DMS153 treated with DMSO at 0.1 percent for 48 hours (cell line): ENCODE data around the gene TNNT2.

Experiments used
- DNase-seq: peaks from one replicate; lab custom pipeline; 2025; ENCODE audit not compliant: unreplicated experiment; lab: John Stamatoyannopoulos, UW

Gene TNNT2

DNA sequence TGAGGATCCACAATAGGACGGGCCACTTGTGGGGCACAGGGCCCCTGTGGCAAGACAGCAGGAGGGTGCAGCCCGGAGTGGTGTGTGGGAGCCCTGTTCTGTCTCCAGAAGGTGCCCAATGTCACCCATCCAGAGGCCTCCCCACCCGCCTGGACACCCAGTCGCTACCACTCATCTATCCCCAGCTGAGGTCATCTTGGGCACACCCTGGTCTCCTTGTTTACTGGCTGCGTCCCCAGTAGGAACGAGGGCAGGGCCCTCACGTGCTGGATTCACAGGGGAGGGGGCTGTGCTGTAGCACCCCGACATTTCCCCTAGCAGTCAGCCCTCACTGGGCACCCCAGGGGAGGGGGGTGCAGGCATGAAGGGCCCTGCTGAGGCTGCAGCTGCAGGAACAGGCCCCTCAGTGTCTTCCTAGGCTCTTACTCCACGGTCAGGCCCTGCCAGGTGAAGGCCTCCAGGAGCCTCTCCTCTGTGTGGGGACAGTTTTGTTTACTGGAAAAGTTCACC is 2.3 kb upstream of the TNNT2 start:
- DNase-seq = no peak

DNA sequence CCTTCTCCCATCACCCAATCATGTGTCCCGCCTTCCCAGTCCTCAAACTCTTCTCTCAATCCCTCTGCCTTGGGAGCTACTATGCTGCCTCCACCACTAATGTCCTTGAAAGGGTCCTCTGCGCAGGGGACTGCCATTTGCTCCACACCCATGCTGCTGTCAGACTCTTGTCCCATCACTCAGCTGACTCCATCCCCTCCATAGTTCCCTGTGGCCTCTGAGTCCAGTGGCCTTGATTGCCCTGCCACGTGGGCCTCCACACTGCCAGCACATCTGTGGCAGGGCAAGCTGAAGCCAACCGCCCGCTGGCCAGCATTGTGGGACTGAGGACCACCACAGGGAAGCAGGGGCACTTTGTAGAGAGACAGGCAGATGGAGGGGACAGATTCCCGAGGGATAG is 1.3 kb upstream of the TNNT2 start:
- no peak for DNase-seq

DNA sequence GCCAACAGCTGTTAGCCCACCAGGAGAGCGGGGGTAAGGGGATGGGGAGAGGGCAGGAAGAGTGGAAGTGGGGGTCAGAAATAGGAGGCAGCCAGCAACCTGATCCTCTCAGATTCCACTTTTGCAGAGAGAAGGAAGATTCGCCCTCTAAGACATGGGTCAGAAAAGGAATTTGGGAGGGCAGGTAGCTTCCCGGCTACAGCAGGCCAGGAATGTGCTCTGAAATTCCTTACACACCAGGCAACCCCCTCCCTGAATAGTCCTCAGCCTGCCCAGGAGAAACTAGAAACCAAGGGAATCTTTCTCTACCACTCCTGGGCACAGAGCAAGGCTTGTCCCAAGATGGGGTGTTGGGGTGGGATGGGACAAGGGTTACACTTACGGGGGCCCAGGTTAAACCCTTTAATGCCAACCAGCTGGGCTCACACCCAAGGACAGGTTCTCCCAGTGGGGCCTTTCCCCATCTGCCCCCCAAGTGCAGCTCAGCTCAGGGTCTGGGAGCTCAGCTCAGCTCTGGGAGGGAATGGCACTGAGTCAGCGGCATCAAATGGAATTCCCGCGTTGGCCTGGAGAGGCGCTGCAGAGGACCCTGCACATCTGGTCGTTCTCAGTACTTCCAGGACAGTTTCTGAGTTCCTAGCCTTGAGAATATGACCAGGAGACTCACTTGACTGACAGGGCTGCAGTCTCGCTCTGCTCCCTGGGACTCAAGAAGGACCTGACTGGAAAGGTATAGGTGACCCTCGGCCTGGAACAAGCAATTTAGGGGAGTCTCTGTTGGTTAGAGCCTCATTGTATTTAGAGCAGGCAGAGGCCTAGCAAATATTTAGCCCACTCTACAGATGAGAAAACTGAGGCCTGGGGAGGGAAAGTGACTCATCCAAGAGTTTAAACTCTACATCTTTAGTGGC is 761 bp downstream of the TNNT2 start:
- no peak for DNase-seq

DNA sequence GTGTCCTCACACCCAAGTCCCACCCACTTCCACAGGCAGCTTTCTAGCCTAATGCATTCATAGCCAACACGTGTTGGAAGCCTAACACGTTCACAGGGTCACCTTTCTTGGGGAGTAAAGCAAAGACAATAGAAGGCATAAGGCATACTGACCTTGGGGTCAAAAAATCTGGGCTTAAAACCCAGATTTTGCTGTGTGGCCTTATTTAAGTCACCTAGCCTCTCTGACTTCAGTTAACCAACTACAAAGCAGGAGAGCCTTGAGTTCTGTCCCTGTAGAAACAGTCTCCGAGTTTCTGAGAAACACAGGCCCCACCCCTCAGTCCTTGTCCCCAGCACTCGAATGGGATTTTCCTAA is 1.4 kb downstream of the TNNT2 start:
- DNase-seq = no peak

DNA sequence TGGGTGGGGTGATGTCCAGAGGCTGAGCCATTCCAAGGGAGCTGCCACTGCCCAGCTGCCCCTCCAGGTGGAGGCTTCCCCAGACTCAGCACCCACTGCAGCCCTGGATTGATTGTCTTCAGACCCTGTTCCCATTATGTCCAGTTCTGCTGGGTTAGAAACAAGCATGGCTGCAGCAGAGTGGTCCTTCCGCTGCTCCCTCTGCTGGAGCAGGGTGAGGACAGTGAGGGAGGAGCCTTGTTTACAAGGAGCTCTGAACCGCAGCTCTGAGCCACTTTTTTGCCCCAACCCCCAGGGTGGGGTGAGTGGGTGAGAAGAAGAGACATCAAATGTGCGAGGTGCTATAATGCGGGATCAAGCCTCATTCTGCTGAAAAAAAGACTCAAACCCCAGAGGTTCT is 2.3 kb downstream of the TNNT2 start:
- no peak for DNase-seq

DNA sequence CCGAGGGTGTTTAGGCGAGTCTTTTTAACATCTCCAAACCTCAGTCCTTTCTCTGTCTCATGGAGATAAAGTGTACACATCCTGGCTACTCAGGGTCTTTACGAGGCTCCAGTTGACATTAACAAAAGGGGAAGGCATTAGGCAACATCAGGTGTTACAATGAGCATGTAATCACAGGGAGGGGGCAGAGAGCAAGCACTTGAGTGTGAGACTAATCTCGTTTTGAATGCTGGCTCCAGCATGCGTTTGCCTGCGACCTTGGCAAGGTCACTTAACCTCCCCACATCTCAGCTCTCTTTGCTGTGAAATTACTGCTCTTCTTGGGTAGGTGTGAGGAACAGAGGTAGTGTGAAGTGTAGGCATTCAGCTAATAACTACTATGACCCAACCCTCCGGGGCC is 3.1 kb downstream of the TNNT2 start:
- peak; percentile 88 for DNase-seq

DNA sequence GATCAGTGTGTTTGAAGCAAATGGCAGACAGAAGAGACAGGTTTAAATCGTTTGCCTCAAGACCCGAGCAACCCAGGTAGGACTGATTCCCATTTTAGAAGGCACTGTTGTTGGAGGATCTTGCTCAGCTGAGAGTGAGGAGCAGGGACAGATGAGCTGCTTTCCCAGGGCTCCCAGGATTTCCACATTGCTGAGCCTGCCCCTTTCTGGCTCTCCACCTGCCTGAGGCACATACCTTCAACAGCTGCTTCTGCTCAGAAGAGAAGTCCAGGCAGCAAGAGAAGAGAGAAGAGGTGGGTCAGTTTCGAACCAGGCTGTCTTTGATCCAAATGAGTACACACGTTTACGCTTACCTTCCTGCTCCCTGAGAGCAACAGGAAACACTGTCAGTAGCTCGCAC is 5.7 kb downstream of the TNNT2 start:
- DNase-seq = no peak

DNA sequence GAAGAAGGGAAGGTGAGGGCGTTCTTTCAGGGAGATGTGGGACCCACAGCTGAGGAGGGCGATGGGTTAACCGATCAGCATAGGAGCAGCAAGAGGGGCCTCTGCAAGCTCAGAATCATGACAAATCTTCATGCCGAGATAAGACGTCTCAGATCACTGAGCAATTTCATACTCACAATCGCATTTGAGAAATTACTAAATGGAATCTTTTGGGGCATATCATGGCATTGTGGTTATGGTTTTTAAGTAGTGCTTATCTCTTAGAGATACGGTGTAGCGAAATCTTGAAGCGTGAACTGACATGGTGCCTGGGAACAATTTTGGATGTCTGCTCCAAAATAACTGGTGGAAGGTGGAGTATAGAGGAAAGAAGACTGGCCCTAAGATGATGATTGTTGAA is 6.2 kb downstream of the TNNT2 start:
- no peak for DNase-seq

DNA sequence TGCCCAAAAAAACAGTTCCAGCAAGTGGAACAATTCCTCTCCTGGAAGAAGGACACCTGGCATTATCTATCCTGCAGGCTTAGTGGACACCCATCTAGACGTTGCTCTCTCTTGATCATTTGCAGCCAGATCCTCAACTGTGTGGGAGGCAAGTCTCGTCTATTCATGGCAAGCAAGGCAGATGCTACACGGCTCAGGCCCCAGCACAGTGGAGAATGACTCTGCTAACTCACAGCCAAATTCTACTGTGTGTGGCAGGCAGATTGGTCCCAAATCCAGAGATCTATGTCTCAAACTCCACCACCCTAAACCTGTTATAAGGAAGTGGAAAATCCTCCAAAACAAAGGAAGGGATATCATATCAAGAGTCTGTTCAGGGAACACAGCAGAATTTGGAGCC is 7.0 kb downstream of the TNNT2 start:
- DNase-seq = no peak

DNA sequence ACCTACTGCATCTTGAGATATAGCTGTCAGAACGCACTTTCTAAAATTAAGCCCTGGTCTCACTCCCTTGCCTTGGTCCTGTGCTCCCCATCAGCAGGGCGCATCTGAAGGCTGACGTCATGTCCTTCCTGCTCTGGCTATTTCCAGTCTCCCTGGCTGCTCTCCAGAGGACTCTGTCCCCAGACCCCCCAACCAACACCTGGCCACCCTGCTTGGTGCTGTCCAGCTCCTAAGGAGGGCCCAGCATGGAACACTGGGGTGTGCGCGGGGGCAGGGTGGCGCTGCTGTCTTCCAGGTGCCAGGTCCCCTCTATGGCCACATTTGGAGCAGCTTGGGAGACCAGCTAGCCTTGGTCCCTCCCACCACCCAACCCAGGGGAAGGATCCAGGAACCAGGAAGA is 8.3 kb downstream of the TNNT2 start:
- DNase-seq = no peak

DNA sequence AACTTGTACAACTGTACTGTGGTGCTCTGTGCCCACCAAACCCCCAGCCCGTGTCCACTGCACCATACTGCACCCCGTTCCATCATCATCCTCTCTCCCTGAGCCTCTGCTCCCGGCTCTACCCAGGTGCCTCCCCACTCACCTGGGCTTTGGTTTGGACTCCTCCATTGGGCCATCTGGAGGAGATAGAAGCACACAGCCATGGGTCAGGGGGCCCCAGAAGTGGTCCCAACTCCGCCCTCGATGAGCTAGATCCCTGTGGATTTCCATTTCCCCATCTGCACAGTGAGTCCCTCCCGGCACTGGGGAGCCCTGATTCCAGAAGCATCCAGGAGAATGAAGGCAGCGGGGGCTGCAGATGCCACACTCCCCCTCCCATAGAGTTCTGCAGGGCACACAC is 10.8 kb downstream of the TNNT2 start:
- no peak for DNase-seq

DNA sequence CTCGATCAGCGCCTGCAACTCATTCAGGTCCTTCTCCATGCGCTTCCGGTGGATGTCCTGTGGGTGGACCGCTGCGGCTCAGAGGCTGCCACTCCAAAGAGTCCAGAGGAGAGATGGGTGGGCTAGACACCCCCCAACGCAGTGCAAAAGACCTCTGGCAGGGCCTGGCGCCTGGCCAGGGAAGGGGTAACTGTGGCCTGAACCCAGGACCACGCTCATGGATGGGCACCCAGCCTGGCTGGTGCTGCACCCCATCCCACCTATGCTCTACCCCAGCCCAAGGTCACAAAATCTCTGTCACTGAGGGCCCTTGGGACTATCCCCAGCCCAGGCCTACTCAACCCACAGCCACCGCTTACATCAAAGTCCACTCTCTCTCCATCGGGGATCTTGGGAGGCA is 12.2 kb downstream of the TNNT2 start:
- DNase-seq = no peak

DNA sequence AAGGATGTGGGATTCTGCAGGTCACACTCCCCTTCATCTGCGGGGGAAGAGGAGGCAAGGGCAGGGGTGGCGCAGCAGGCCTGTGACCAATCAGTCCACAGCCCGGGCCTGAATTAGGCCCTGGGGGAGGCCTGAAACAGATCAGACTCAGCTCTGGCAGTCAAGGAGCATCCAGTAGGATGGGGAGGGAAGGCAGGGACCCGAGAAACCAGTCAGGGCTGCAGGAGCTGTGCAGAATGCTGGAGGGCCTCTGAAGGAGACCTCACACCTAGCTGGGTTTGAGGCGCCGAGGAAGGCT is 12.7 kb downstream of the TNNT2 start:
- DNase-seq = no peak

DNA sequence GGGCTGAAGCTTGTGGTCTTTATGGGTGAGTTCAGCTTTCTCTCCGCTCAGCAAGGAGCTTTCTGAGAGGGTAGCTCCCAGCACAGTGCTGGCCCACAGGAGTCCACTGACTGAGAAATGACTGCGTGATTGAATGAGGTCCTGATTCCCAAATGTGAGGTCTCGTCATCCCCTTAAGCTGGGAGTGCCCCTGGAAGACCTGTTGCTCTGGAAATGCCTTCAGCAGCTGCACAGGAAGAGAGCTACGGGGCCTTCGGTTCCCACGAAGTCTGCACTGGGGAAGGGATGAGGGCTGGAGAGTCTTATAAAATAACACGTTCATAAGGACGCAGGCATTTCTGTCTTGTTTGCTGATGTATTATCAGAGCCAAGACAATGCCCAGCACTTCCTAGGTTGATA is 14.0 kb downstream of the TNNT2 start:
- DNase-seq = no peak

DNA sequence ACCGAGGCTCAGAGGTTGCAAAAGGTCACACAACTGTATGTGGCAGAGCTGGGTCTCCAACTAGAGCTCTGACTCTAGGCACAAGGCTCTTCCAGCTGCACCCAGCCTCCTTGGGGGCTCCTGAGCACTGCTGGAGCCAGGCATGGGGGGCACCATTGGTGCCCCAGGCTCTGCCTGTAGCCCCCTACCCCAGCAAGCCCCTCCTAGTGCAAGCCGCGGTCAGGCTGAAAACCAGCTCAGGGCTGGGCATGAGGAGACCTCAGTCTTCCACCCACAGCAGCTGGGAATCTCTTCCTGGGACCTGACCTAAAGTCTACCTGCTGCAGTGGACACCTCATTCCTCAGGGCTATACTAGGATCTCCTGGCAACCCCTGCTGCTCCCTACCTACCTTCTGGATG is 14.6 kb downstream of the TNNT2 start:
- DNase-seq = no peak

DNA sequence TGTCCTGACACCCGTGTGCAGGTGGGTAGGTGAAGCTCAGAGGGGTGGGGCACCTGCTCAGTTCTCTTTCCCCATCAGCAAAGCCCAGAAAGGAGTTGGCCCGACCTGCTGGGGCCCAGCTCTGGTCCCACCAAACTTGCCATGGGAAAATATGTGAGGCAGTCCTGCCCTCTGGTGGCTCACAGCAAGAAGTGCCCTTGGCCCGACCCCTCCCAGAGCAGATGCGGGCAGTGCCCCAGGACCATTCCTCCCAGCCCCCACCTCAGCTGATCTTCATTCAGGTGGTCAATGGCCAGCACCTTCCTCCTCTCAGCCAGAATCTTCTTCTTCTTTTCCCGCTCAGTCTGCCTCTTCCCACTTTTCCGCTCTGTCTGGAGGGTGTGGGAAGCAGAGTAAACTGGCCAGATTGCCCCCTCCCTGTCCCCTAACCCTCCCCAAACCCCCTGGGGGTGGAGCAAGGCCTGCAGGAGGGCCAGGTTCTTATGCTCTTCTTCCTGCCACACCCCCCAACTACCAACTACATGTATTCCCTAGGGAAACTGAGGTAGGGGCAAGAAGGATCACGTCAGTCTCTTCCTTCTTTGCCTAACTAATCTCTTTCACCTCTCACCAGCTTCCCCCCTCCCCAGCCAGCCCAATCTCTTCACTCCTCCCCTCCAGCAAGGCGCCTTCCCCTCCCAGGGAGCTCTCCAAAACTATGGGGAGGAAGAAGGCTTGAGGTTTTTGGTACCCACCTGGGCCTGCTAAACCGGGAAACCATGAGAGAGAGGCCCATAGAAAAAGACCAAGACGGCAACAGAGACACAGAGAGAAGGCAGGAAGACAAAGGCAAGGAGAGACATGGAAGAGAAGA is 15.6 kb downstream of the TNNT2 start:
- peak; percentile 50 for DNase-seq

DNA sequence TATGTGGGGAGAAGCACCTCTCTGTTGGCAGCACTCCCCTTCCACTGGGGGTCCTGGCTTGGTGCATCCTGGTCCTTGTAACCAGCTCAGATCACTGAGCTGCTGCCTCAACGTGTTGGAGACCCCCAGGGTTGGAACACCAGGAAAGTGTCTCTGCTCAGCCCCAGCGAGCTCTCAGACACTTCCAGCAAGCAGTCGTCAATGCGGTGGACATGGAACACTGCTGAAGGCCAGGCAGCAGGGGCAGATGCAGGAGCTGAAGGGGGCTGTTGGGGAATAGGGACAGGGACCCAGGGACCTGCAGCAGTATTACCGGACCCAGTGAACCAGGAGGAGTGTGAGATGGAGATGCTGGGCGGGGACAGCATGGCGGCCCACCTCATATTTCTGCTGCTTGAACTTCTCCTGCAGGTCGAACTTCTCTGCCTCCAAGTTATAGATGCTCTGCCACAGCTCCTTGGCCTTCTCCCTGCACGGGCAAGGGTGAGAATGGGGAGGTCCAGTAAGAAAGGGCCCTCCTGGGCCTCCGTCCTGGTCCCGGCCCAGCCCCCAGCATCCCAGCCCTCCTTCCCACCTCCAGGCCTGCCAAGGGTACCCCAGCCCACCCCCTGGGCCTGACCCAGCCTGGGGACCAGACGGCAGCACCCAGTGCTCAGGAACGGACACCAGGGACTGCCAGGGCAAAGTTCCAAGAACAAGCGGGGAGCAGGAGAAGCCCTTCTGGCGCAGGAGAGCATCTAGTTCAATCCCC is 16.4 kb downstream of the TNNT2 start:
- DNase-seq = no peak

DNA sequence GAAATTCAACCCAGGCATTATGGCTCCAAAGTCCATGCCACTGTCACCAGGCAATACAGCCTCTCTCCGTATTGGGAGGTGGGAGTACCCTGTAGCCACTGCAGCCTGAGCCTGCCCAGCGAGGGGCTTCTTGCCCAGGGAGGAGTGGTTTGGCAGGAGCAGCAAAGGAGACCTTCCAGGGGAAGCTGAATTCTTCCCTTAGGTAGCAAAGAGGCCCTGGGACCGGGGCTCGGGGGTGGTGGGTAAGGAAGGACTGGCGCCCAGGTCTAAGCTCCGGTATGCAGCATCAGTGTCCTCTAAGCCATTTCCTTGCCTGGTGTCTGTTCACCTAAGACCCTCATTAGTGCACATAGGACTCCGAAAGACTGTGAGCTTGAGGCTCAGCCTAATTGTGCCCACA is 17.0 kb downstream of the TNNT2 start:
- no peak for DNase-seq

DNA sequence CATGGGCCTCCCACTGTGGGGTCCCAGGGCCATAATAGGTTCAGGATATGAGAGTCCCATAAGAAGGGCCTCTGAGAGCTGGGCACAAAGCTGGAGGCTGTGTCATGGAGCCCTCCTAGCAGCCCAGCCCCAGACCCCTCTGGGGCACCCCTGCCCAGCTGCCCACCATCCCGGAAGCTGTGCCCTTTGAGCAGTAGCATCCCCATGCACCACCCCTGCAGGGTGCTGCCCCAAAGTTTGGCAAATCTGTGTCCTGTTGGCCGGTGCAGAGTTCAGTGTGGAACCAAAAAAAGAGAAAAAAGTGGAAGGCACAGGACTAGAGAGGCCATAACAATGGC is 17.6 kb downstream of the TNNT2 start:
- no peak for DNase-seq

DNA sequence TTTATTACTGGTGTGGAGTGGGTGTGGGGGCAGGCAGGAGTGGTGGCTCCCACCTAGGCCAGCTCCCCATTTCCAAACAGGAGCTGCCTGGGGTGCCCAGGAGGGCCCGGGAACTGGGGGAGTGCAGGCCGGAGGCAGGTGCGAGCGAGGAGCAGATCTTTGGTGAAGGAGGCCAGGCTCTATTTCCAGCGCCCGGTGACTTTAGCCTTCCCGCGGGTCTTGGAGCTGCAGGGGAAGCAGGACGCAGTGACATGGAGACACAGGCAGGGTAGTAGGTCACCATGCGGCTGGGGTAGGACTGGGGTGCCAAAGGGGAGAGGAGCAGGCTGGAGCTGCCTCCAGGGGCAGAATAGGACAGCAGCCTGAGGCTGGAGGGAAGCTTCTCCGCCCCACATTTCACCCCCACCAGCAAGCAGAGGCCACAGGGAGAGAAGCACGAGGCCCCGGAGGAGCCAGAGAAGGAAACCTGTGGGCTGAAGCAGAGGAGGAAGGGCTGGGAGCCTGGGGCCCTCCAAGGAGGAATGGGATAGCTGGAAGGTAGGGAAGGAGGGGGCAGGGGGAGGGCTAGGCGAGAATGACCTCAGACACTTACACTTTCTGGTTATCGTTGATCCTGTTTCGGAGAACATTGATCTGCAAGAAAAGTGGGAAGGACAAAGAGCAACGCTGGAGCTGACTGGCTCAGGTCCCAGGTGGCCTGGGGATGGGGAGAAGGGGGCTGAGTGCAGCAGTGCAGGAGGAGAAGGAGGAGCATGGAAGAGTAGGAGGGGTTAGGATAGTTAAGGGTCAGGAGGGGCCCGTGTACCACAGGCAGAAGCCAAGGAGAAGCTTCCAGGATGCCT is 18.2 kb downstream of the TNNT2 start:
- no peak for DNase-seq

DNA sequence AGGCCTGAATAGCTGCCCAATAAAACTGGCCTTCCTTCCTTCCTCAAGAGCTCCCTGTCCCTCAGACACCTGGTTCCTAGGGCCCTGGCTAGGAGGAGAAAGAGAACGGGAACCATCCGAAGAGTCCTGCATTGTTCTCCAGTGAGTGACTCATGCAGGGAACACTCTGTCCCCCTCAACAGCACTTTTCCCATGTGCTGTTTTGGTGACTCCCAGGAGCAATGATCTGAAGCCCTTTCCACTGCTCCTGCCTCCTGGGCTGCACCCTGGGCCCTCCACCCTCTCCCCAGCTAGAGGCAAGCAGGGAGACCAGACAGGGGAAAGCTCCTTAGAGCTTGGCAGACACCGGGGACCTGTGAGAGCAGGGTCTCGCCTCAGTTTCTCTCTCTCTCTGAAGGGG is 18.9 kb downstream of the TNNT2 start:
- no peak for DNase-seq
